WTC11 (cell line): ENCODE results near the gene ZNF280D. TPM values are rescaled to one million over a fixed set of nuclear protein-coding genes. Genes with fewer than 3 reads are reported as not detected.

Experiments used
- ATAC-seq: fragments of 200-7000 bp; cut with Tn5 transposase; 2 replicates; pipeline ENCODE4 v1.10.0; 2021; ENCODE audit warnings: mild to moderate bottlenecking, moderate library complexity
- CTCF ChIA-PET: fragments of 300-600 bp; sonication (Branson Sonifier 250); formaldehyde crosslinking; loops from one replicate; lab custom pipeline; 2021; ENCODE audit warnings: antibody characterized with exemption; lab: Charles Lee
- POLR2A ChIA-PET: fragments of 350-600 bp; sonication (Branson Sonifier 250); formaldehyde crosslinking; loops from one replicate; lab custom pipeline; 2021; ENCODE audit warnings: antibody characterized with exemption; lab: Charles Lee
- DNase-seq: peaks from one replicate; pipeline ENCODE4 v3.0.0; 2021; ENCODE audit warnings: low spot score
- H3K27ac Mint-ChIP-seq: 2 replicates; pipeline ENCODE4 v1.8.0; 2021; ENCODE audit warnings: mixed read lengths
- H3K27me3 Mint-ChIP-seq: 2 replicates; pipeline ENCODE4 v1.8.0; 2021; ENCODE audit warnings: low read depth, mild to moderate bottlenecking, moderate library complexity, mixed read lengths
- H3K36me3 Mint-ChIP-seq: 2 replicates; pipeline ENCODE4 v1.8.0; 2021; ENCODE audit warnings: mixed read lengths
- H3K4me1 Mint-ChIP-seq: 2 replicates; pipeline ENCODE4 v1.8.0; 2022; ENCODE audit warnings: mixed read lengths
- H3K4me3 Mint-ChIP-seq: 2 replicates; pipeline ENCODE4 v1.8.0; 2021; ENCODE audit warnings: mild to moderate bottlenecking, moderate library complexity, mixed read lengths
- H3K9me3 Mint-ChIP-seq: 2 replicates; pipeline ENCODE4 v1.8.0; 2021; ENCODE audit warnings: mixed read lengths
- ARID4B ChIP-seq: sonication (generic); formaldehyde crosslinking; IDR thresholded peaks from 2 replicates; pipeline ENCODE4 v1.8.0; 2023; ENCODE audit warnings: missing genetic modification reagents, mild to moderate bottlenecking, borderline replicate concordance
- FOXP4 ChIP-seq: sonication (generic); formaldehyde crosslinking; IDR thresholded peaks from 2 replicates; pipeline ENCODE4 v1.8.0; 2022; ENCODE audit warnings: mild to moderate bottlenecking, missing genetic modification reagents
- MXD4 ChIP-seq: fragments of 250-450 bp; sonication (Bioruptor Pico); IDR thresholded peaks from 2 replicates; pipeline ENCODE4 v1.8.0; 2021; ENCODE audit warnings: mild to moderate bottlenecking, moderate library complexity, borderline replicate concordance
- NFYB ChIP-seq: sonication (generic); formaldehyde crosslinking; conservative IDR thresholded peaks from 2 replicates; pipeline ENCODE4 v1.8.0; 2022; ENCODE audit warnings: low read depth, missing genetic modification reagents
- NR2C2 ChIP-seq: sonication (generic); formaldehyde crosslinking; IDR thresholded peaks from 2 replicates; pipeline ENCODE4 v1.8.0; 2022; ENCODE audit warnings: mild to moderate bottlenecking, missing genetic modification reagents
- PREB ChIP-seq: sonication (generic); formaldehyde crosslinking; IDR thresholded peaks from 2 replicates; pipeline ENCODE4 v1.8.1; 2022; ENCODE audit warnings: mild to moderate bottlenecking, missing genetic modification reagents, moderate library complexity, borderline replicate concordance
- SOX15 ChIP-seq: fragments of 250-450 bp; sonication (Bioruptor Pico); IDR thresholded peaks from 2 replicates; pipeline ENCODE4 v1.9.0; 2021; ENCODE audit warnings: mild to moderate bottlenecking
- STAT6 ChIP-seq: sonication (generic); formaldehyde crosslinking; conservative IDR thresholded peaks from 2 replicates; pipeline ENCODE4 v1.8.1; 2023; ENCODE audit warnings: mild to moderate bottlenecking, low read depth, missing genetic modification reagents, moderate library complexity
- ZBTB43 ChIP-seq: sonication (generic); formaldehyde crosslinking; IDR thresholded peaks from 2 replicates; pipeline ENCODE4 v1.8.1; 2023; ENCODE audit warnings: mild to moderate bottlenecking, missing genetic modification reagents
- ZNF232 ChIP-seq: sonication (generic); formaldehyde crosslinking; IDR thresholded peaks from 2 replicates; pipeline ENCODE4 v1.8.0; 2022; ENCODE audit warnings: mild to moderate bottlenecking, missing genetic modification reagents
- ZNF396 ChIP-seq: fragments of 250-450 bp; sonication (Bioruptor Pico); IDR thresholded peaks from 2 replicates; pipeline ENCODE4 v1.8.0; 2021; ENCODE audit warnings: mild to moderate bottlenecking, moderate library complexity, borderline replicate concordance
- ZNF671 ChIP-seq: fragments of 250-450 bp; sonication (Bioruptor Pico); IDR thresholded peaks from 2 replicates; pipeline ENCODE4 v1.8.0; 2021; ENCODE audit warnings: mild to moderate bottlenecking
- total RNA-seq: library from RNA; stranded (reverse); gene quantifications from 3 replicates; pipeline ENCODE4 v1.2.3, GENCODE V29; 2021

The ZNF280D gene
- total RNA-seq, 1 experiment from 2014 or later: 25.7 TPM

GRCh38 chr15:56744701-56745683, 11.7 kb upstream of the ZNF280D start (continued):
- no peak for TF ChIP-seq PREB (CRISPR knock-in tag)
- TF ChIP-seq ZNF232 (CRISPR knock-in tag): no peak
- TF ChIP-seq NR2C2 (CRISPR knock-in tag): no peak

- POLR2A ChIA-PET: interaction anchor here (1.1 kb wide), 1 partner anchor 8 kb away, joined by 3 read pairs; the partner anchor contains the start of gene ZNF280D
- TF ChIP-seq ARID4B (CRISPR knock-in tag) (no peak), SOX15 (no peak), MXD4 (CRISPR knock-in tag) (no peak), NFYB (CRISPR knock-in tag) (no peak), FOXP4 (CRISPR knock-in tag) (no peak), ZNF396 (CRISPR knock-in tag) (no peak), STAT6 (CRISPR knock-in tag) (no peak), ZBTB43 (CRISPR knock-in tag) (no peak), ZNF671 (no peak)
- TF ChIP-seq, all 79 proteins: peak for 0
- Mint-ChIP-seq H3K27ac (no peak overlapping the region), H3K4me3 (no peak overlapping the region), H3K4me1 (no peaks in the 10 kb centered on the region; the same call in 1 of the 2 replicates), H3K9me3 (peaks cover 3% of the 10 kb centered on the region; the same call in 1 of the 2 replicates), H3K36me3 (no peaks in the 10 kb centered on the region), H3K27me3 (0 out of 2 replicates have a peak, but pooled peaks cover 4% of the 10 kb centered on the region)
- DNase-seq (no peak), ATAC-seq (no peak)
- CTCF ChIA-PET: no interaction called here
Observed at GRCh38 chr15:56741541-56741940, 8.2 kb upstream of the ZNF280D start.
